GM18873 (cell line): Measurements from ENCODE around the gene ZIM2.

Source experiments
- ATAC-seq: cut with Tn5 transposase; IDR thresholded peaks from one replicate; pipeline ENCODE4 v1.9.1; 2021; ENCODE audit warnings: mild to moderate bottlenecking, moderate library complexity, moderate number of reproducible peaks; ENCODE audit not compliant: unreplicated experiment, low FRiP score

ZIM2 gene

GRCh38 chr19:56811480-56811879 is 29.0 kb downstream of the ZIM2 start:
- ATAC-seq = no peak

DNA sequence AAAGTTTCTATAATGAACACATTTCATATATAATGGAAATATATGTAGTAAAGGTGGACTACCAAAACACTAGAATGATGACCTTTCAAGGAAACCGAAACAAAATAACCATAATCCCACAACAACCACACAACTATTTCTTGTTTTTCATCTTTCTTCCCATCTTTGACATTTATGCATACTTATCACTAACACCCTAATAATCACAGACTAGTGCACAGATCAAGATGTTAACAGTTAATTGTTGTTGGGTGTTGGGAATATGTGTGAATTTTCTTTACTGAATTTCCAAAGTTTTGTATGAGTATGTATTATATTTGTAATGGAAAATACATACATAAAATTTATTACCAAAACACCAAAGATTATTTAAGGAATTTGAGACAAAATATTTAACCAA is 30.3 kb downstream of the ZIM2 start:
- no peak for ATAC-seq

GRCh38 chr19:56808717-56809392 is 31.7 kb downstream of the ZIM2 start:
- ATAC-seq = no peak

GRCh38 chr19:56806639-56807038 is 33.9 kb downstream of the ZIM2 start:
- no peak for ATAC-seq

- ATAC-seq = no peak
These were observed 62.2 kb downstream of the ZIM2 start for GRCh38 chr19:56778351-56778750.

- ATAC-seq = no peak
These were observed 70.9 kb downstream of the ZIM2 start for GRCh38 chr19:56769650-56770049.

DNA sequence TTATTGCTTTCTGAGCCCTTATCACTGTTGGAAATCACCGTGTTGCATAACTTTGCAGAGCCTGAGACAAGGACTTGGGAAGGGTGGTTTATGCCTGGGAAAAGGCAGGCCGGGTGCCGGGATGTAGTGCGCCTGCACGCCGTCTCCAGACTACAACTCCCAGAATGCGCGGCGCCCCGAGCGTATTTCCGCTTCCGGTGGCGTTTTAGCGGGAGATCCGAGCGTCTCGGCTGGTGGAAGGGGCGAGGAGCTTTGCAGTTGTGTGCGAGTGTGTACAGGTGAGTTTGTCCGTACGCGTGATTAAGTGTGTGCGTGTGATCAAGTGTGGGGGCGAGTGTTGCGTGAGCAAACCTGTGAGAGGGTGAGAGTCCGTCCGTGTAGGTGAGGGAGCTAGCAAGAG is 75.4 kb downstream of the ZIM2 start:
- no peak for ATAC-seq

- ATAC-seq = no peak
These were observed 76.3 kb downstream of the ZIM2 start for GRCh38 chr19:56764196-56764695.

- no peak for ATAC-seq
These were observed 79.7 kb downstream of the ZIM2 start for GRCh38 chr19:56760842-56761241.

- no peak for ATAC-seq
These were observed 81.0 kb downstream of the ZIM2 start for GRCh38 chr19:56759531-56759930.

- ATAC-seq = no peak
These were observed 89.4 kb downstream of the ZIM2 start for GRCh38 chr19:56751078-56751489.

- no peak for ATAC-seq
These were observed 89.9 kb downstream of the ZIM2 start for GRCh38 chr19:56750658-56751057.

- ATAC-seq = no peak
These were observed 92.1 kb downstream of the ZIM2 start for GRCh38 chr19:56748378-56748777.

GRCh38 chr19:56746367-56746766 is 94.2 kb downstream of the ZIM2 start:
- ATAC-seq = no peak

DNA sequence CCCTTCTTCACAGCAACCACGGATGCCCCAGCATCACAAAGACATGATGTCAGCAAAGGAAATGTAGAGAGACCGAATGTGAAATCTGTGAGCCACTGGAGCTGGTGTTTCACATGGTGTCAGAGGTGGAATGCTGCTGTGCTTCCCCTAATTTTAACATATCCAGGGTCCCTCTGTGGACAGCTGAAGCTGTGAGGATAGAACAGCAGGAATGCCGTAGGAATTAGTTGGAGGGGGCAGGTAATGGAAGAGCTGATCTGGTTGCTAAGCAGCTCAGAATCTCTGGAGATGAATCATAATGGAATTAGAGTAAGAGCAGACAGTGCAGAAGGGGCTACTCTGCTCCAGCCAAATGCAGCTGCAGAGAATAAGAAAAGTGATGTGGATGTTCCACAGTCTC is 100.0 kb downstream of the ZIM2 start:
- ATAC-seq = no peak

DNA sequence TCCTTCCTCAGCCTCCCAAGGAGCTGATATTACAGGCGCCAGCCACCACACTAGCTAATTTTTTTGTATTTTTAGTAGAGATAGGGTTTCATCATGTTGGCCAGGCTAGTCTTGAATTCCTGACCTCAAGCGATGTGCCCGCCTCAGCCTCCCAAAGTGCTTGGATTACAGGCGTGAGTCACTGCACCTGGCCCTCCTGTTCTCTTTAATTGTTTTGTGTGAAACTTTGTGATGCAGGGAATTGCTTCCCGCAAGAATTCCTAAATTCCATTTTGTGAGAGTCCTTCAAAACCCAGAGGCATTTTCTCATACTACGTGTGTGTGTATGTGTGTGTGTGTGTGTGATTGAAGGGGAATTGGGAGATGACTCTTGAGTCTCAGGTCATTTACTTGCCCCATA is 104.0 kb downstream of the ZIM2 start:
- no peak for ATAC-seq

GRCh38 chr19:56732976-56733375 is 107.5 kb downstream of the ZIM2 start:
- no peak for ATAC-seq

DNA sequence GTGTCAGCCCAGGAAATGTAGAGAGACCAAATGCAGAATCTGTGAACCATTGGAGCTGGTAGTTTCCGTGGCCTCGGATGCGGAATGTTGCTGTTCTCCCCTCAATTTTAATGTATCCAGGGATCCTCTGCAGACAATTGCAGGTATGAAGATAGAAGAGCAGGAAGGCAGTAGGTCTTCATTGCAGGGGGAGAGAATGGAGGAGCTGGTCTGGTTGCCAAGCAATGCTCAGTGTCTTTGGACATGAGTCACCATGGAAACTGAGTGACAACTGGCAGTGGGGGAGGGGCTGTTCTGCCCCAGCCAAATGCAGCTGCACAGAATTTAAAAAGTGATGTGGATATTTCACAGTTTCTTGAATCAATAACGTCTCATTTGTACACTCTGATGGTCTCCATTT is 112.8 kb downstream of the ZIM2 start:
- no peak for ATAC-seq

GRCh38 chr19:56725829-56726424 is 114.6 kb downstream of the ZIM2 start:
- no peak for ATAC-seq
